T47D (cell line): Measurements from ENCODE around the gene CATSPER4.

Experiments used
- DNase-seq, 2 experiments: peaks; one replicate each; pipeline versions ENCODE4 v3.0.0 to v3.0.0-alpha.2; 2011 to 2012; ENCODE audit warnings: low read depth in 1 of 2, low spot score in 1 of 2
- JUND ChIP-seq: IDR thresholded peaks from 2 replicates; pipeline ENCODE4 v1.6.1; 2012; ENCODE audit warnings: low read depth
- in situ Hi-C: cut with HindIII; loops from 2 replicates; pipeline ENCODE4 v1.10.0; 2016; ENCODE audit warnings: low sequenced_read_pairs, low pct_unique_long_range_greater_than_20kb

CATSPER4 gene

GRCh38 chr1:26169198-26169554 is 21.2 kb upstream of the CATSPER4 start:
- no peak for DNase-seq
- in situ Hi-C loops: no loop called here
- no peak for TF ChIP-seq JUND

GRCh38 chr1:26169669-26170471 is 20.5 kb upstream of the CATSPER4 start, which contains the start of gene ZNF593:
TSS of gene ZNF593 (plus strand) at chr1:26169908. CDS start at chr1:26169984, 76 bp downstream.
- no peak for TF ChIP-seq JUND
- in situ Hi-C loops: no loop called here
- peak; percentile 88 to 89 for DNase-seq

GRCh38 chr1:26170472-26170821 is 20.0 kb upstream of the CATSPER4 start:
- no peak for DNase-seq
- in situ Hi-C loops: no loop called here

GRCh38 chr1:26171084-26172072 is 19.0 kb upstream of the CATSPER4 start, which contains the start of gene ZNF593OS:
TSS of gene ZNF593OS (minus strand) at chr1:26171832. CDS start at chr1:26171661, 171 bp downstream.
- no peak for DNase-seq
- in situ Hi-C loops: no loop called here
- no peak for TF ChIP-seq JUND

More at GRCh38 chr1:26170472-26170821, 20.0 kb upstream of the CATSPER4 start:
- TF ChIP-seq JUND: no peak

- in situ Hi-C loops: no loop called here
- DNase-seq: no peak
- TF ChIP-seq JUND: no peak
These were observed 15.1 kb upstream of the CATSPER4 start for GRCh38 chr1:26175346-26175745.

- DNase-seq: peak; percentile 82 to 89
- no peak for TF ChIP-seq JUND
- in situ Hi-C loops: no loop called here
These were observed 13.2 kb upstream of the CATSPER4 start, which contains the start of gene CNKSR1 for GRCh38 chr1:26177182-26177684. TSS of gene CNKSR1 (plus strand) at chr1:26177491. CDS start at chr1:26177548, 57 bp downstream.

GRCh38 chr1:26180010-26180506 is 10.3 kb upstream of the CATSPER4 start:
- in situ Hi-C loops: no loop called here
- no peak for TF ChIP-seq JUND
- no peak for DNase-seq

- no peak for TF ChIP-seq JUND
These were observed 8.6 kb upstream of the CATSPER4 start for GRCh38 chr1:26181586-26182382.

GRCh38 chr1:26182383-26182696 is 8.1 kb upstream of the CATSPER4 start:
- no peak for TF ChIP-seq JUND
- no peak for DNase-seq
- in situ Hi-C loops: no loop called here

More at GRCh38 chr1:26181586-26182382, 8.6 kb upstream of the CATSPER4 start:
- in situ Hi-C loops: no loop called here
- DNase-seq: no peak

GRCh38 chr1:26184086-26184485 is 6.3 kb upstream of the CATSPER4 start:
- no peak for TF ChIP-seq JUND
- no peak for DNase-seq
- in situ Hi-C loops: no loop called here

GRCh38 chr1:26184883-26185282 is 5.5 kb upstream of the CATSPER4 start:
- in situ Hi-C loops: no loop called here
- TF ChIP-seq JUND: no peak
- DNase-seq: no peak

GRCh38 chr1:26187882-26188281 is 2.5 kb upstream of the CATSPER4 start:
- no peak for TF ChIP-seq JUND
- no peak for DNase-seq
- in situ Hi-C loops: no loop called here
